ENCODE results near the gene BCL2L11.

BCL2L11 gene

DNA sequence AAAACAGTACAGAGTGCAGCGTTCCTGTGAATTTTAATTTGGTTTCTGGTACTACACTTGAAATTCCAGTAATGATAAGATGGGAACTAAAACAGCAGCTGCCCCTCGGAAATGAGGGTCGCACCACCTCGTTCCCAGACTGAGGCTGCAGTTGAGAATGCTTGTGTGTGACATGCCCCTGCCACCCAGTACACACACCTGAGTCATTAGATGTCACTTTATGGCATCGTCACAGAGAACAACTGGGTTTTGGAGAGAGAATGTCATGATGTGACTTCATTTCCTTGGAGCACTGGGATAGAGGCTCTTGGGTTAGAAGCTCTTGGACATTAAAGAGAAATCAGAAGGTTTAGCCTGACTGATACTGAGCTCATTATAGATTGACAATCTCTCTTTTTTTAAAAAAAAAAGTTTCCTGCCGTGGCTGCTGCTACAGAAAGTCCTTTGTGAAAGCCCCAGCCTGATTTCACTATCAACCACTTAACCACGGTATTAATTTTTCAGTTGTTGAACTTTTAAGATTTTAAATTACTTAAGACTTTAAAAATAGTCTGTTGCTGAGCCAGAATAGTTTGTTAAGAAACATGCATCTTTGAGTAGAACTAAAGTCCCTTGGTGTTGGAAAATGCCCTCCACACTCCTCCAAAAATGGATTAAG lies 24.5 kb downstream of the BCL2L11 start:
- DNase-seq: no peak

DNA sequence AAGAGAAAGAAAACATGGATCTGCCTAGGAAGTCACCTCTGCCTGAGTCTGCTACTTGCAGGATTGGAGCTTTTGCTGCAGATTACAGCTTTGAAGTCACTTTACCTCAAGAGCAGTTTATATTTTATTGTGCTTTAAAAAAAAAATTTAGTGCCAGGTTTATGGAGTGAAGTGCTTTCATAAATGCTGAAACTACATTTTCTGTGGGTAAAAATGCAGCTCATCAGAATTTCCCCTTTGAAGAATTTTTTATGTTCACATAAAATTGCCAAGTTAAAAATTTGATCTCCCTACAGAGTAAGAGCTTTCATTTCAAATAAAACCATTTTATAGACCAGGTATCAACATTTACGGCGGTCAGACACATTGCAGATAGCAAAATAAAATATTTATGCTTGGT lies 25.2 kb downstream of the BCL2L11 start:
- no peak for DNase-seq

DNA sequence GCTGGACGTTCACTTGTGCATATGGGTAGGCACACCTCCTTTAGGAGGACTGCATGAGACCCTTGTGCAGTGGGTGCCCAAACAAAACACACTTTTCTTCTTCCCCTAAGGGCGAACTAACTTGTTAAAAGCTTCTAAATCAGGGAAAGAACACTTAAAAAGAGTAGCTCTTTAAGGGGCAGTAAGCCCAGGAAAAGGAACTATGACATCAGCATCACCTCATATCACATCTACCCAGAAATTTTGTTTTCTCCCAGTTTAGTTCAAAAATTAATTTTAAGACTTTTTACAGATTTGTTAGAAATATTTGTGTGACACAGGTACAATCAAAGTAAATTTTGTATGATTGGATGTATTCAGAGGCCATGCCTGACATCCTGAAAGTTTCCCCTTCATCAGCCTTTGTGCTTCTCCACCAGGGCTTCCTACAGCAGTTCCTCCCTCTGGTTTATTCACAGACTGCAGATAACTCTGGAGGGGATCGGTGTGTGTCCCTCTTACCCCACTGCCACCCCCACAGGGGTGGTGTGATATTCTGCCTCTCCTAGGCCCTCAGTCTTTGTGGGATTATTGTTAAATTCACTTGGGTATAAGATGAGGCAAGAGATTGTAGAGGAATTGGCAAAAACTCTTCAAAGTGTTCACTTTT lies 27.6 kb downstream of the BCL2L11 start:
- no peak for DNase-seq

DNA sequence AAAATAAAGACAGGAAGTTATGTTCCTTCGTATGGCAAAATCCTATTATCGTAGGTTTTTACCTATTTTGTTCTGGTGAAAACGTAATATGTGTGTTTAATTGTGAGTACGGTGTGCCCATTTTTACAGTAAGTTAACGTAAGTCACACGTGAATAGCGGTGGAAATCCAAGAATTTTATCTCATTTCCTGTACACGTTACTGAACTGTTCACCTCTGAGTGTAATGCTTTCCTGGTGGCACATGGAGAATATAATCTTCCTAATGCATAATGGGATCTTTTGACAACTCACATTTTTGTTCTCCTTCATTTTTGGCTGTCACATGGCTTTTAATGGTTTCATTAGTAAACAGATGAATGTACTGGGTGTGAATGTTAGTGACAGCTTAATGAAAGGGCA lies 28.2 kb downstream of the BCL2L11 start:
- no peak for DNase-seq

DNA sequence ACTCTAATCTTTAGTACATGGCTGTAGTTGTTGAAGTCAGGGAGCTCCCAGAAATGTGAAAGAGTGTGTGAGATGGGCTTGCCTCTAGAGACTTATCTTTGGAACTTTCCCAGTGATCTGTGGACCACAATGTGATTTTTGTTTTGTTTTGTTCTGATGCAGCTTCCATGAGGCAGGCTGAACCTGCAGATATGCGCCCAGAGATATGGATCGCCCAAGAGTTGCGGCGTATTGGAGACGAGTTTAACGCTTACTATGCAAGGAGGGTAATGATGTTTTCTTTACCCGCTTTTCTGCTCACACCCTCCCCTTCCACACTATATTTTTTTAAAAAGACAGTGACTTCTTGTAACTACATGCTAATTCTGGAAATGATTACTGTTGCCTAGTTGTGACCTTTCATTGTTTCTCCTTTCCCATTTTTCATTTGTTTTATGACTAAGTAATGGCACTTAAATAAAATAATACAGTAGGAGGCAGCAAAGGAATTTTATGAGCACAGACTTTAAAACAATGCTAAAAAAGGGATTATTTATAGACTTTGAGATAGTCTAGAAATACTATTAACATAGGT lies 29.3 kb downstream of the BCL2L11 start:
- no peak for DNase-seq

DNA sequence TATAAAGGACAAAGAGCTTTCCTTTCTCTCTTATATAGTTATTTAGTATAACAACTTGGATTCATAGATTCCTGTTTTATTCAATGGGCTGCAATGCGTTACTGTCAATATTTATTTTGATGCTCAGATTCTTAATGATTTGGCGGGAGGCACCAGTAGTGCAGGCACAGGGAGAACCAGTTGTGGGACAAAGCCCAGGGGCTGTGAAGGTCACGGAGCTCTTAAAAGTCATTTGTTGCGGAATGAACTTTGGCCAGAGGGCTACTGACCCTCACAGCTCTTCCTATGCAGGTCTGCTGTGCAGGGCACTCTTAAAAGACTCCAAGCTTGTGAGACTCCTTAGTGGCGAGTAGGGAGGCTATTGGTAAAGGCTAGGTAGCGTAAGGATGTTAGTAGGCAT lies 34.0 kb downstream of the BCL2L11 start:
- DNase-seq: no peak

DNA sequence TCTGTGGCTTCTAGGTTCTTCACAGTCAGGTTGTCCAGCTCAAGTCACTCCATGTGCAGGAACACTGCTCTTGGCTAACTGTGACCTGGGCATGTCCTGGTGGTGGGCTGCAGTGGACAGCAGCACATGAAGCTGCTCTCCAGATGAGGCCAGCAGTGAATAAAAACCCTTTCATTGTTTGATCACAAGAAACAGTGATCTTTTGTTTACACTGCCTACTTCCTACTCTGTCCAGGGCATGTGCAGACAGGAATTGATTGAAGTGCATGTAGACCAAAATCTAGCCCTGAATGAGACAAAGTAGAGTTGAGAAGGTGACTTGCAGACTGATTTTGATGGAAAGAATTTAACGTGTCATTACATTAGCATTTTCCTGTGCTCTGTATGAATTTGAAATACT lies 34.9 kb downstream of the BCL2L11 start:
- DNase-seq: no peak

DNA sequence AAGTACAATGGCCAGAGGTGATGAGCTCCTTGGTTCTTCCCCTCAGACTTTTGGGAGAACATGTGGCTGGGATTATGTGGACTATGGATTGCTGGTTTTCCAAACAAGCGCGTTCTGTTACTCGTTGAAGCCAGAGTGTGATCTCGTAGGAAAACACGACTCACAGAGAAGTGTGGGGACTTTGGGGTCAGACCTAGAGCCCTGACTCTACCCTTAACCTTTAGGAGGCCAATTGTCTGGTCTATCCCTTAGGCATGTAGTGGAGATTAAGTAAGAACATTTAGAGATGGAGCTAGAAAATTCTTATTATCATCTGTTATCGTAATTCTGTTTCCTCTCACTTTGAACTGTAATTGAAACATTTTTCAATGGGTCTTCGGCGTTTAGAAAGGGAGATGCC lies 35.8 kb downstream of the BCL2L11 start:
- DNase-seq: no peak

DNA sequence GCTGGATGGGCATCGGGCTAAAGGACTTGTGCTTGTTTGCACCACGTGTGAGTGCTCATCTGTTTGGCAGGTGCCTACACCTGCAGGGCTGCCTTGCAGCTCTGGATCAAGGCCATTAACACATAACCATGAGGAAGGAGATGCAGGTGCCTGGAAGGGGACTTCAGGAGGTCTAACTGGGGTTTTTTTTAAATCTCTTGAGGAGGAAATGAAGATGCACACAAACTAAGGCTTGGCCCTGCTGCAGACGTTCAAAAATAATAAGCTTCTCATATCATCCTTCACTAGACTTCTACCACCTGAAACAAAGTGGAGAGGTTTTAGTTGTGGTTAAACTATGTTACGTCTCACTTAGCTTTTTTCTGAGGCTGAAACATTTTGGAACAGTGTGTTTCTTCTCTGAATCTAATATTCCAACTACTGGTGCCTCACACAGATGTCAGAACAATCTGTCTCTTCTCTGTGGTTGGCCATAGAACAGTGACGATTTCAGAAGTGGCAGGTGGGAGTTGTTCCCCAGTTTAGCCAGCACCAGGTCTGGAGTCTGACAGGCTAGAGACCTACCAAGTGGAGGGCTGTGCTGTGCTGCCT lies 36.5 kb downstream of the BCL2L11 start:
- DNase-seq: no peak

DNA sequence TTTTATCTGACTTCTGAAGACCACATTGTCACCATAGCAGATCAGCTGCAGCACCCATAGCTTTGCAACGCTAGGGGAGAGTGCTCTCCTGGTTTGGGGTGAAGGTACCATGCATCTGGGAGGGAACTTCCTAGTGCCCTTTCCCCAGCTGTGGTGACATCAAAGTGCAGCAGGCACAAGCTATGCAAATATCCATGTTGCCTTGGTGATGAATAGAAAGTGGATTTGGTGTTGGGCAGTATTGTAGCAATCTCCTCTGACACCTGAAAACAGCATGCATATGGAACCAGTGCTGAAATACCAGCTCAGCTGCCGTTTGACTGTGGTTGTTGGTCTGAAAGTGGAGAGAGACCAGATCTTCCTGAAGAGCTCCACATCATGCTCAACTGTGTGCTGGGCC lies 37.1 kb downstream of the BCL2L11 start:
- no peak for DNase-seq

DNA sequence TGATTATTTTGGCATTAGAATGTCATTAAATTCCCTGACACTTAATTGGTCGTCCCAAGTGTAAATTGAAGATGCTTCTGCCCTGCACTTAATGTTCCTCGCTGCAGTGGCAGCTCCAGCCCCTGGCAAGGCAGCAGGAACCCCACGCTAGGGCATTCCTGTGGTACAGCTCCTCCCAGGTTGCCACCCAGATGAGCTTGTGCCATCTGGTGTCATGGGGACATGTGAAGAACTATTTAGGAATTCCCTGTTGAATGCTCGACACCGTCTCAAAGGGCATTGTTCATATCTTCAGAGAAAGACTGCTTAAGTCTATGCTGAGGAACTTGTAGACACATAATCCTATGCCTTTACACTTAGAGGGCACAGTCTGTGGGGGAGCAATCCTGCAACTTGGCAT lies 38.9 kb downstream of the BCL2L11 start:
- DNase-seq: no peak

DNA sequence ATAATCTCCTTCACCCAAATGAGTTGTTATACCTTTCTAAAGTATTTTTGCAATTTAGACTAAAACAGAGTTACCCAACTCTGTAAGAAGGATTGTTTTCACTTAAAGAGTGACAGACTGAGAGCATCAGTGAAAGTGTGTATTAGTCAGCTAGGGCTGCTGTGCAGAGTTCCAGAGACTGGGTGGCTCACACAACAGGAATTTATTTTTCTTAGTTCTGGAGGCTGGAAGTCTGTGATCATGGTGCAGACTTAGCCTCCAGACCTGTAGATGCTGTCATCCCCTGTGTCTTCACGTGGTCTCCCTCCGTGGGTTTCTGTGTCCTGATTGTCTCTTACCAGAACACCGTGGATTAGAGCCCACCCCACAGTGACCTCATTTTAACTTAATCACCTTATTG lies 40.0 kb downstream of the BCL2L11 start:
- no peak for DNase-seq

DNA sequence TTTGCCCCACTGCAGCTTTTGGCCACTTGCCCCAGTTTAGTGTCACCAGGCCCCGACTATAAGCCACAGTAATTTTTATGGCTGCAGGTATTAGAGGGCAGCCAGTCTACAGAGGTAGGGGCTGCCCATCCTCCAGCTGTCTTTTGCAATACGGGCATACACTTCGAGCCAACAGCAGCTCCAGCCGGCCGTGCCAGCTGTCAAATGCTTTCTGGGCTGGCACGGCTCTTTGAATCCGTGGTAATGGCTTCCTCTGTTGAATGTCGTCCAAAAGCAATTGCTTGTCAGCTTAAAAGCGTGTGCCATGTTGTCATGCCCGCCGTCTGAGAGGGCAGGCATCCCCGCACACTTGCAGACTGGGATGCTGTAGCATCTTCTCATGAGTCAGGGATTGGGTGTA lies 41.3 kb downstream of the BCL2L11 start:
- no peak for DNase-seq

DNA sequence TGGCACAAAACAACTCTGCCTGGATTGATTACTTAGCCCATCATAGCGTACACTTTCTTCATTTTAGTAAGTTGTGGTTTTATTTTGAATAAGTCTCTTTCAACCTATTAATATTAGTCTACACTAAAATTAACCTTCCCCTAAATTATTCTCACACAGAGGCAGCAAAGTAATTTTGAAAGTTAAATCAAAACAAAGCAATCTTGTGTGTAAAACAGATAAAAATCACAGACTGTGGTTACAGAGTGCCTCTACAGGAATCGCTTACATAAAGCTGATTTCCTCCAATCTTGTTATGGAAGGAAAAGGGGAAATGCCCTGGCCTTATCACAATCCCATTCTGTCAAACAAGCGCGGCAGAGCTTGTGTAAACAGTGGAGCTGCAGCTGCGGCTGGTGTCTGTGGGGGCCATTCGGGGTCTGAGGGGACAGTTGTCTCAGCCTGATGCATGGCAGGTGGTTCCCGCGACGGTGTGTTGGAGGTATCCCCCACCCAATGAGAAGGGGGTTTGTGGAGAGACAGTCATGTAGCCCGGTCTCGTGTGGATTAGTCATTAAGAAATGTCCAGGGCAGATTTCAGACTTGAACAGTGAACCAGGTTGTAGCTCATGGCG lies 42.1 kb downstream of the BCL2L11 start:
- DNase-seq: no peak

DNA sequence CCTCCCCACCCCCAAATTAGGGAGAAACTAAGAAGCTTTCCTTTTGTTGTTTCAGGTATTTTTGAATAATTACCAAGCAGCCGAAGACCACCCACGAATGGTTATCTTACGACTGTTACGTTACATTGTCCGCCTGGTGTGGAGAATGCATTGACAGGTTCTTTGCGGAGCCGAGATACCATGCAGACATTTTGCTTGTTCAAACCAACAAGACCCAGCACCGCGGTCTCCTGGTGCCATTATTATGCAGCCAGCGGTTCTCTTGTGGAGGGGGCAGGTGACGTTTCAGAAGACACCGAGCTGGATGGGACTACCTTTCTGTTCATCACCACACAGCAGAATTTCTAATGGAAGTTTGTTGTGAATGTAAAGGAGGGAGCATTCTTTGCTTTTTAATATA lies 43.4 kb downstream of the BCL2L11 start:
- no peak for DNase-seq

DNA sequence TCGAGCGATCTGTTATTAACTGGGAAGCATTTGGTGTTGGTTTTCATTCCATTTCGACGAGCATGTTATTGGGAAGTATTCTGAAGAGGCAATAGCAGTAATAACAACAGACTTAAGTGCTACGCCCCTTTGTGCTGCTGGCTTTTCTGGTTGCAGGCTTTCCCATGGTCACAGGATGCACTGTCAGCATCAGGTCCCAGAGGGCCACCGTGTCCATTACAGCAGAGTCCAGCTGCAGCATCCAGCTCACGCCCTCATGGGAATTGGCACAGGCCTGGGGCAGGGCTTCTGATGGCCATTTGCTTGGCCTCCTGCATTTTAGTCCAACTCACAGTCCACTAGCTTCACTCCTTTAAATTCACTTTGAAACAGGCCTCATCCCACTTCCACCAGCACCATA lies 44.4 kb downstream of the BCL2L11 start:
- no peak for DNase-seq

DNA sequence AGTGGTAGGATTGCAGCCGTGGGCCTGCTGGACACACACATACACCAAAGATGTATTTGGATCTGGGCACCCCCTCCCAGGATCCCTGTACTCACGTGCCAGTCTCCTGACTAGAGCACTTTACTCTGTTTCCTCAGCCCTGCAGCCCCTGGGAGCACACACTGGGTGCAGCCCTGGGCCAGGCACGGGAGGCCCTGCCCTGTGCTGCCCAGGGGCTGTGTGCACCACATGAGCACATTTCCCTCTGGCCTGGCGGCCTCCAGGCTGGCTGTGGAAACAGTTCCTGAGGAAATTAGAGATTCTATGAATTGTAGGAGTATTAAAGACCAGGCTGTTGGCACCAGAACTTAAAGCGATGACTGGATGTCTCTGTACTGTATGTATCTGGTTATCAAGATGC lies 45.4 kb downstream of the BCL2L11 start:
- no peak for DNase-seq

DNA sequence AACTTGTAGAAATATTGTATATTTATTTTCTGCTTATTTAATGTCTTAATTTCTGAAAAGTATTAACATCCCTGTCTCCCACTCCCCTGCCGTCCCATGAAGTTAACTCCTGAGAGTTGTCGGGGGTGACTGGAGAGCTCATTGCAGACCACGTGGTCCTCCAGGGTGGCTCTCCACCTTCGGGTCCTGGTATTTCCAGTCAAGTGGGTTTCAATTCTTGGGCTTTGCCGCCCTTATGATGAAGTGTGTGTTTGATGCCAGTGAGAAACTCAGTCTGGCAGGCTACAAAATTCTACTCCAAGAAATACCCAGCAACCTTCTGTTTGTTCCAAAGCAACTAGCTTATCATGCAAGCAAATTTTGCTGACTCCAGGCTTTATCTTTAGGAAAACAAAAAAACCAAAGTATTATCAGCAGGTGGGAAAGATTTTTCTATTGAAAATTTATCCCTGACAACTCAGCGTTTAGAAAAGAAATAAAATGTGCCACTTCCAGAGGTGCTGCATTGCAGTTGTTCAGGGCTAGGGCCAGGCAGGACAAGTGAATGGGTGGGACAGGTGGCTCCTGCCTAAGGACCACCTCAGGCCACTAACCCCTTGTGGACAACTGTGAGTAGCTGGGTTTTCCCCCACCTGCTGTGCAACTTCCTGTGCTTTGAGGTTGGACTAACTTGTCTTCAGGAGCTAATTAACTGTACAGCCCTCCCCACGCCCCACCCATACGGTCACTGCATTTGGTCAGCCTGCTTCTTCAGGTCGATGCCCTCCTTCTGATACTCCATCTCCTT lies 46.6 kb downstream of the BCL2L11 start:
- no peak for DNase-seq

DNA sequence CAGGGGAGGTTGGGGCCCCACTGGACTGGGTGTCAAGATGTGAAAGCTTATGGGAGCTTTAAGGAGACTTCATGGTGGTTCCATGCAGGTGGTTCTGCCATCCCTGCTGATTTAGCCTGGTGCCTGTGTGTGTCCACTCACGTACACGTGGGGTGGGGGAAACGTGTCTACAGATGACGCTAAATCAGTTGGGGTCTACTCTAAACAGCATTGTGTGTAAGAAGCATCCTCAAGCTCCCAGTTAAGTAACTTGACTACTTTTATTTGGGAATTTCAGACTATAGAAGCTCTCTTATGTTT lies 47.1 kb downstream of the BCL2L11 start:
- DNase-seq: no peak

DNA sequence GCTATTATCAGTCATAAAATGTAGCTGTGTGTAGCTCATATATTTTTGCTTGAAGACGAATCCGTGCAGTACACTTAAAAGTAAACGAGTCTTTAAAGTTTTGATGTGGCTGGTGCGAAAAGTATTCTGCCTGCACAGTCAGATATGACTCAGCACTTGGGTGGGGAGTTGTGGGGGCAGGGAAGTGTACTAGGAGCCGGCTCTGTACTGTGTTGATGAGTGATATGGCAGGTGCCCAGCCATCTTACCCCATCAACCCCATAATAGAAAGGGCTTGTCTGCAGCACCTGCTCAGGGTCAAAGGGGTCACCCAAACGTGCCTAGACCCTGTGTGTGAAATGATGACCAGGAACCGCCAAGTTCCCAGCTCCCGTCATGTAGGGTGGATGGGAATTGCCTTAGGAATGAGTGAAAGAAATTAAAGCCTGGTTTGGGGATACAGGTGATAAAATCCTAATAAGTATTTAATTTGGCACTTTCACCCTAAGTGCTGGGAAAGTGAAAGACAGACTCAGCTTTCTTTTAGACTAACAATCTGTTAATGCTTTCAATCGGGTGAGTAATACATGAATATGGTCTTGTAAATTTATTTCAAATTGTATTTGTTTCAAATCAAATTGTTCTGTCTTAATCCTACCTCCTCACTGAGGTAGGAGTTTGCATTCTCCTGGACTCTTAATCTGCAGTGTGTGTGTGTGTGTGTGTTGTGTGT lies 48.0 kb downstream of the BCL2L11 start:
- peak; percentile 59 for DNase-seq

DNA sequence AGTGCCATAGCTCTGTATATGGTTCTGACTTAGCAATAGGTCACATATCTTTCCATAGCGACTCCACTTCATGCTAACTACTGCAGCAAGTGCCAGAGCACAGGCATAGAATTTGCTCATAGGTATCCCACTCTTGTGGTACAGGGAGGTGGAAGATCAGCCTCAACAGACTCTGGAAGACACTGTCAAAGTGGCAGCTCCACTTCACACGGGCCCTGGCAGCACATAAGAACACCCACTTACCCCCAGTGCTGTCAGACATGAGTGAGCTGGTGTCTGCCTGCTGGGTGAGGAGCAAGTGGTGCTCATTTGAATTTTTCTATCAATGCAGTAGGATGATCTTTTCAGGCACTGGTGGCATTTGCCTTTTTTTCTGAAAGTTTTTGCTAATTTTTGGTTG lies 48.6 kb downstream of the BCL2L11 start:
- DNase-seq: no peak

DNA sequence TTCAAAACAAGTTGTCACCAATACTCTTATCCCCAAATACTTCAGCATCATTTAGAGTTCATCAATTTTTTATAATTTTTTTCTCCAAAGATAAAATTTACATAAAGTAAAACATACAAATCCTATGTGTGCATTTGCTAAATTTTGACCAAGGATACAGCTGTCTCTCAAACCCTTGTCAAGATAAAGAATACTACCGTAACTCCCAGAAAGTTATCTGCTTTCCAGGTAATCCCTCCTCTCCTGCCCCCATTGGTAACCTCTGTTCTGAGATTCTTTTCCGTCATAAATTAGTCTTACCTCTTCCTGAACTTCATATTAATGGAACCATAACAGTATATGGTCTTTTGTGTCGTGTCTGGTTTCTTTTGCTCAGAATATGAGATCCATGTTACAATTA lies 49.2 kb downstream of the BCL2L11 start:
- no peak for DNase-seq

Data from CD4-positive, alpha-beta T cell treated with Interleukin-4 for 4 hours (primary cell).